ENCODE measurements around the gene SMAD7. TPM values are rescaled to one million over a fixed set of nuclear protein-coding genes. Genes with fewer than 3 reads are reported as not detected.

SMAD7 gene
- total RNA-seq, 1 donor from 2014 or later = 26.8 TPM

GRCh38 chr18:48944634-48945033, 6.1 kb downstream of the SMAD7 start:
- Mint-ChIP-seq H3K4me3 (peak overlapping the region; percentile 99), H3K36me3 (ENCODE audit: low read depth) (peaks cover 69% of the 10 kb centered on the region), H3K9me3 (no peaks in the 10 kb centered on the region), H3K4me1 (ENCODE audit: low read depth) (peaks cover 91% of the 10 kb centered on the region), H3K27me3 (ENCODE audit: insufficient read depth) (peaks cover 2% of the 10 kb centered on the region), H3K27ac (peak overlapping the region; percentile 53)
- intact Hi-C loops (cut with micrococcal nuclease) = loop anchor here (1.0 to 10.0 kb wide), 3 partner anchors 9 to 1340 kb away; partner anchors contain the start of genes ACAA2, CXXC1 and MBD1
- no peak for DNase-seq (ENCODE audit: low spot score)

DNA sequence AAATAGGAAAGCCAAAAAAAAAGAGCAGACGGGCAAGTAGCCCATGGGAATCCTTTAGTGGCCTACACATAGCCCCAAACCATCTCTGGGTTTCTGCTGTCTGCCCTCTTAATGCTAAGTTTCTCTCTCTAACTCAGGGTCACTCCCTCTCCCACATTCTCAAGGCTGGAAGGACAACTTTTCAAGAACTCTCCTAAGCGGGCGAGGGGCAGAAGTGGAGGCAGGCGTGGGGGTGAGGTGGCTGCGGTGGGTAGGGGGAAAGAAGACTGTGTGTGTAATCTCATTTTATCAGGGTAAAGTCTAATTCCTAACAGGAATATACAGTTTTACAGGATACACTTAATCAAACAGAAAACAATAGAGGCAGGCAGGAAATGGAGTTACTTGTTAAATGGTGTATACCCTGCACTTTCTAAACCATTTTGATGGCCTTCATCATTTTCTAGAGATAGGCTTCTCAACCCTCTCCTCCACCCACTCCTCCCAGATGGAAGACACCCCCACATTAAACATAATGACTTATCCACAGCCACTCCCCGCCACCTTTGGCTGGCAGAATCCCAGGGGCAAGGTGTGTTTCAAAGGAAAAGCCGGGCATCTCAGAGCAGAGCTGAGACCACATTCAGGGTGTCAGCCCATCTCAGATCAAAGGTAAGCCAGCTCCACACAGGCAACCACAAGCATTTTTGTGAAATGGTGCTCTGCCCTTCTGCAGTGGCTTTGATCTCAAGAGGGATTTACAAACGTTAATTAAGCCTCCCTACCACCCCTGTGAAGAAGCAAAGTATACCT, 6.8 kb downstream of the SMAD7 start:
- Mint-ChIP-seq H3K27me3 (ENCODE audit: insufficient read depth) (peaks cover 2% of the 10 kb centered on the region), H3K9me3 (no peaks in the 10 kb centered on the region), H3K36me3 (ENCODE audit: low read depth) (peaks cover 62% of the 10 kb centered on the region), H3K4me1 (ENCODE audit: low read depth) (peaks cover 91% of the 10 kb centered on the region), H3K27ac (no peak overlapping the region), H3K4me3 (peak overlapping the region; percentile 99)
- DNase-seq (ENCODE audit: low spot score) = no peak
- intact Hi-C loops (cut with micrococcal nuclease) = loop anchor here (1.0 to 10.0 kb wide), 2 partner anchors 9 to 1341 kb away; partner anchors contain the start of genes CXXC1 and MBD1

- H3K9me3 Mint-ChIP-seq = no peaks in the 10 kb centered on the region
- no peak overlapping the region for H3K27ac Mint-ChIP-seq
- intact Hi-C loops (cut with micrococcal nuclease) = loop anchor here (10.0 kb wide), 1 partner anchor 1341 kb away; the partner anchor contains the start of genes CXXC1 and MBD1
- no peak for DNase-seq (ENCODE audit: low spot score)
- peaks cover 2% of the 10 kb centered on the region for H3K27me3 Mint-ChIP-seq (ENCODE audit: insufficient read depth)
- H3K36me3 Mint-ChIP-seq (ENCODE audit: low read depth) = peaks cover 60% of the 10 kb centered on the region
- H3K4me1 Mint-ChIP-seq (ENCODE audit: low read depth) = peaks cover 97% of the 10 kb centered on the region
- peak overlapping the region; percentile 62 for H3K4me3 Mint-ChIP-seq
These were observed 7.4 kb downstream of the SMAD7 start for GRCh38 chr18:48943333-48943732.

GRCh38 chr18:48942554-48943261, 8.1 kb downstream of the SMAD7 start:
- H3K4me3 Mint-ChIP-seq = no peak overlapping the region
- H3K9me3 Mint-ChIP-seq = no peaks in the 10 kb centered on the region
- peaks cover 93% of the 10 kb centered on the region for H3K4me1 Mint-ChIP-seq (ENCODE audit: low read depth)
- no peak overlapping the region for H3K27ac Mint-ChIP-seq
- H3K36me3 Mint-ChIP-seq (ENCODE audit: low read depth) = peaks cover 54% of the 10 kb centered on the region
- intact Hi-C loops (cut with micrococcal nuclease) = loop anchor here (10.0 kb wide), 1 partner anchor 1342 kb away; the partner anchor contains the start of genes CXXC1 and MBD1
- H3K27me3 Mint-ChIP-seq (ENCODE audit: insufficient read depth) = peaks cover 2% of the 10 kb centered on the region
- no peak for DNase-seq (ENCODE audit: low spot score)

GRCh38 chr18:48942086-48942485, 8.7 kb downstream of the SMAD7 start:
- peaks cover 87% of the 10 kb centered on the region for H3K4me1 Mint-ChIP-seq (ENCODE audit: low read depth)
- H3K27me3 Mint-ChIP-seq (ENCODE audit: insufficient read depth) = peaks cover 2% of the 10 kb centered on the region
- peak overlapping the region; percentile 86 for H3K27ac Mint-ChIP-seq
- H3K4me3 Mint-ChIP-seq = peak overlapping the region; percentile 81
- intact Hi-C loops (cut with micrococcal nuclease) = loop anchor here (10.0 kb wide), 1 partner anchor 1343 kb away; the partner anchor contains the start of genes CXXC1 and MBD1
- H3K36me3 Mint-ChIP-seq (ENCODE audit: low read depth) = peaks cover 51% of the 10 kb centered on the region
- no peak for DNase-seq (ENCODE audit: low spot score)
- no peaks in the 10 kb centered on the region for H3K9me3 Mint-ChIP-seq

DNA sequence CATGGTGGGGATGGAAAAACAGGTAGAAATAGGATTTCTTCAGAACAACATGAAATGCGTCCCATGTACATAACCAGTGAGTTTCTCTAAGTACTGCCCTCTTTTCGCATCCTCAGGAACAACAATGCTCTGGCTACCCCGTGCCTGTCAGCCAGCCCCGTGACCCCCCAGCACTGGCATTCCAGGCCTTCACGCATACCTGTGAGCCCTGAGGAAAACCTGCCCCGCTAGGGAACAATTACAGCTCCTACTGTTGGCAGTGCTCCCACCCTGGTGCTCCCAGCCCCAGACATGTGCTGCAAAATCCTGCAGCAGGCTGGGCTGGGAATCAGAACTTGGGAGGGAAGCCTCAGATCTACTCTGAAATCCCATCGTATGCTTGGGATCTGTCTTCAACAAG, 9.1 kb downstream of the SMAD7 start:
- Mint-ChIP-seq H3K36me3 (ENCODE audit: low read depth) (peaks cover 47% of the 10 kb centered on the region), H3K4me3 (peak overlapping the region; percentile 81), H3K9me3 (no peaks in the 10 kb centered on the region), H3K27ac (peak overlapping the region; percentile 86), H3K4me1 (ENCODE audit: low read depth) (peaks cover 83% of the 10 kb centered on the region), H3K27me3 (ENCODE audit: insufficient read depth) (peaks cover 2% of the 10 kb centered on the region)
- no peak for DNase-seq (ENCODE audit: low spot score)
- intact Hi-C loops (cut with micrococcal nuclease) = loop anchor here (1.0 to 10.0 kb wide), 2 partner anchors 8 to 1343 kb away; partner anchors contain the start of genes CXXC1 and MBD1

GRCh38 chr18:48940854-48941611, 9.7 kb downstream of the SMAD7 start:
- no peaks in the 10 kb centered on the region for H3K9me3 Mint-ChIP-seq
- H3K4me1 Mint-ChIP-seq (ENCODE audit: low read depth) = peaks cover 81% of the 10 kb centered on the region
- intact Hi-C loops (cut with micrococcal nuclease) = loop anchor here (1.0 to 10.0 kb wide), 3 partner anchors 8 to 1344 kb away; partner anchors contain the start of genes CXXC1 and MBD1
- peak overlapping the region; percentile 86 for H3K27ac Mint-ChIP-seq
- H3K27me3 Mint-ChIP-seq (ENCODE audit: insufficient read depth) = peaks cover 2% of the 10 kb centered on the region
- peak; percentile 73 for DNase-seq (ENCODE audit: low spot score)
- H3K4me3 Mint-ChIP-seq = peak overlapping the region; percentile 81
- peaks cover 46% of the 10 kb centered on the region for H3K36me3 Mint-ChIP-seq (ENCODE audit: low read depth)

DNA sequence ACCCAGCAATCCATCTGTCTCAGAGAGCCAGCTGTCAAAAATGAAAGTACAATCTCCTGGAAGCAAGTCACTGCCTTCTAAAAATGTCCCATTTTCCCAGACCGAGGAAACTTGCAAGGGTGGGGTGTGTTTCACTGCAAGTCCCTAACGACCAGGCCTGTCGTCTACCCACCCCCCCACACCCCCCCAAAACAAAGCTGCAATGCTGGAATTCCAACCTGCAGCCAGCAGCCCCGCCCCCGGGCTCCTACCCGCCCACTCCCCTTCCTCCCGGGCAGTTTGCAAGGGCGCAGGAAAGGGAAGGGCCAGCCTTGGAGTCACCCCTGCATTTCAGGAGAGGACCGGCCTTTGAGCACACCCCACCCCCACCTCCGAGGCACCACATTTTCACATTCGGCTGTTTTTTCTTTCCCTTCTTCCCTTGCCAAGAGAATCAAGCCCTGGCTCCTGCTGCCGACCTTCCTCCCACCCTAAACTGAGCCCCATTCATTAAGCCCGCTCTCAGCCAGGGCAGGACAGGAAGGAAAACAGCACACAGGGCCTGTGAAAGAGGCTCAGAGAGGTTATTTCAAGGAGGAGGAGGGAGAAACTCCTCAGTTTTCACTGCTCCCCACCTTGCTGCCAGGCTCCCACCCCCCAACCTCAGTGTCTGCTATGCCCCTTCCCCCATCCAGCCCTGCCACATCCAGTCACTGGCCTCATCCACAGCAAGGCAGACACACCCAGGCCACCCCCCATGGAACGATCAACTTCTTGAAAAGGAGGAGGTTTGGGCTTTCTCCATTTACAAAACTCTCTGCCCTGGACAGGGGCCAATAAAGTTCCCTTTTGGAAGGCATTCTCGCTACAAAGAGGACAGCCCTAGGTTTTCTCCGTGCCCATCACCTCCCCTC, 11.3 kb downstream of the SMAD7 start:
- Mint-ChIP-seq H3K27ac (peak overlapping the region; percentile 86), H3K27me3 (ENCODE audit: insufficient read depth) (no peaks in the 10 kb centered on the region), H3K4me1 (ENCODE audit: low read depth) (peaks cover 81% of the 10 kb centered on the region), H3K9me3 (no peaks in the 10 kb centered on the region), H3K4me3 (peak overlapping the region; percentile 81), H3K36me3 (ENCODE audit: low read depth) (peaks cover 37% of the 10 kb centered on the region)
- DNase-seq (ENCODE audit: low spot score) = no peak
- intact Hi-C loops (cut with micrococcal nuclease) = loop anchor here (1.0 to 10.0 kb wide), 2 partner anchors 7 to 1345 kb away; partner anchors contain the start of genes CXXC1 and MBD1

- peak overlapping the region; percentile 10 for H3K4me3 Mint-ChIP-seq
- no peaks in the 10 kb centered on the region for H3K9me3 Mint-ChIP-seq
- peaks cover 81% of the 10 kb centered on the region for H3K4me1 Mint-ChIP-seq (ENCODE audit: low read depth)
- no peaks in the 10 kb centered on the region for H3K27me3 Mint-ChIP-seq (ENCODE audit: insufficient read depth)
- intact Hi-C loops (cut with micrococcal nuclease) = no loop called here
- H3K36me3 Mint-ChIP-seq (ENCODE audit: low read depth) = peaks cover 31% of the 10 kb centered on the region
- peak overlapping the region; percentile 13 for H3K27ac Mint-ChIP-seq
- no peak for DNase-seq (ENCODE audit: low spot score)
These were observed 11.9 kb downstream of the SMAD7 start for GRCh38 chr18:48938827-48939204.

- Mint-ChIP-seq H3K36me3 (ENCODE audit: low read depth) (peaks cover 25% of the 10 kb centered on the region), H3K4me1 (ENCODE audit: low read depth) (peaks cover 80% of the 10 kb centered on the region), H3K4me3 (no peak overlapping the region), H3K27me3 (ENCODE audit: insufficient read depth) (no peaks in the 10 kb centered on the region), H3K9me3 (no peaks in the 10 kb centered on the region), H3K27ac (peak overlapping the region; percentile 13)
- DNase-seq (ENCODE audit: low spot score) = no peak
- intact Hi-C loops (cut with micrococcal nuclease) = no loop called here
These were observed 12.7 kb downstream of the SMAD7 start for GRCh38 chr18:48937869-48938750.

GRCh38 chr18:48935433-48935774, 15.4 kb downstream of the SMAD7 start:
- Mint-ChIP-seq H3K27ac (peak overlapping the region; percentile 75), H3K4me1 (ENCODE audit: low read depth) (peaks cover 82% of the 10 kb centered on the region), H3K4me3 (peak overlapping the region; percentile 48), H3K9me3 (no peaks in the 10 kb centered on the region), H3K27me3 (ENCODE audit: insufficient read depth) (no peaks in the 10 kb centered on the region), H3K36me3 (ENCODE audit: low read depth) (peaks cover 19% of the 10 kb centered on the region)
- intact Hi-C loops (cut with micrococcal nuclease) = loop anchor here (1.0 kb wide), 1 partner anchor 9 kb away; no protein-coding TSS in a partner anchor
- no peak for DNase-seq (ENCODE audit: low spot score)
